NCI-H2029 (cell line): ENCODE data around the gene MMP15.

Experiments used
- DNase-seq: peaks from one replicate; lab custom pipeline; 2025; lab: John Stamatoyannopoulos, UW

MMP15 gene

DNA sequence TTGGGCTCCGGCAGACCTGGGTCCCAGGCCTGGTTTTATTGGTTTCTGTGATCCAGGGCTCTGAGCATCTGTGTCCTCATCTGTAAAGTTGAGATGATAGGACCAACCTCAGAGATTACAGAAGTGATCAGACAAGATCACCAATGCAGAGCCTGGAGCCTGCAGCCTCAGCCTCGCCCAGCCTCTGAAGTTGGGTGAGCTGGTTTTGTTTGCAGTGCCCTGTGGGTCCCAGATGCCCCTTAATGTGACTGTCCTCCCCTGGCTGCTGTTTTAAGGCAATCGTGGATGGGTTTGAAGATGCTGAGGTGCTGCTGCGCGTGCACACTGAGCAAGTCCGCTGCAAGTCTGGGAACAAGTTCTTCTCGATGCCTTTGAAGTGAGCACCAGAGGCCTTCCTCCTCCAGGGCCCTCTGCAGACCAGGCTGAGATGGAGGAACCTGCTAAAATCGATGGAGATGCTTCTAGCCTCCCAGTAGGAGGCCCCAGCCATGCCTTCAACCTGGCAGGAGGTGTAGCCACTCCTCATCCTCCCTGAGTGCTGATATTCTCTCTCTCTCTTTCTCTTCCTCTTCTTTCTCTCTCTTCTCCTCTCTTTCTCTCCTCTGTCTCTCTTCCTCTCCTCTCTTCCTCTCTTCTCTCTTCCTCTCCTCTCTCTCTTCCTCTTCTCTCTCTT is 5.6 kb upstream of the MMP15 start:
- DNase-seq: no peak

DNA sequence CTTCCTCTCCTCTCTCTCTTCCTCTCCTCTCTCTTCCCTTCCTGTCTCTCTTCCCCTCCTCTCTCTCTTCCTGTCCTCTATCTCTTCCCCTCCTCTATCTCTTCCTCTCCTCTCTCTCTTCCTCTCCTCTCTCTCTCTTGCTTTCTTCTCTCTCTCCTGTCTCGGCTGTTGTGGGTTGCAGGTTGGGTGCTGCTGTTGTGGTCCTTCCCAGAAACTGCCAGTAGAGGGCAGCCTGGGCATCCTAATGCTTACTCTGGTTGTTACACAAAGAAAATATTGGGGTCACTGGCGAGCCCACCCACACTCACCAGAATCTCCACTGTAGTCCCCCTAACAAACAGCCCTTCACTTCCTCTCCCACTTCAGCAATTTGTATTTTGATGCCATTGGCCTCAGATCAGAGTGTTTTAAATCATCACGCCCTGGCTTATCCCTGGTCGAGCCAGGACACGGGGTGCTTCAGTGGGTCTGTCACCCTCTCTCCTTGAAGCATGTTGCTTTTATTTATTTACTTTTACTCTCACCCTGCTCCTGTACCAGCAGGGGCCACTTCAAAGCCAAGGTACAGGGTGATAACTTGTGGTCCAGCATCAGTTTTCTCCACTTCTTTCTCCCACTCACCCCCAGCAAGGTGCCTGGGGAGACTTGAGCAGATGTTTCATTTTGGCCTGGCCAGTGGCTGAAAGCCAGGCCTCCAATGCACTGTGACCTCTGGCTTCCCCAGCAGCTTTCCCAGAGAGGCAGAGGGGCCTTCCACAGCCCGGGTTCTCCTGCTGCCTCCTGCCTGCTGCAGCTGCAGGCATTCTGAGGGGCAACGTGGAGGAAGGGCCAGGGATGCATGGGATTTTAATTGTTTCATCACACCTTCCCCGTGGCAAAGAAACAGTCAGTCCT is 4.7 kb upstream of the MMP15 start:
- no peak for DNase-seq

GRCh38 chr16:58021661-58022551 is 3.6 kb upstream of the MMP15 start:
- no peak for DNase-seq

- DNase-seq: peak; percentile 76
Observed at GRCh38 chr16:58022601-58023371, 2.8 kb upstream of the MMP15 start.

GRCh38 chr16:58024486-58025350 is 836 bp upstream of the MMP15 start:
- DNase-seq: peak; percentile 24

DNA sequence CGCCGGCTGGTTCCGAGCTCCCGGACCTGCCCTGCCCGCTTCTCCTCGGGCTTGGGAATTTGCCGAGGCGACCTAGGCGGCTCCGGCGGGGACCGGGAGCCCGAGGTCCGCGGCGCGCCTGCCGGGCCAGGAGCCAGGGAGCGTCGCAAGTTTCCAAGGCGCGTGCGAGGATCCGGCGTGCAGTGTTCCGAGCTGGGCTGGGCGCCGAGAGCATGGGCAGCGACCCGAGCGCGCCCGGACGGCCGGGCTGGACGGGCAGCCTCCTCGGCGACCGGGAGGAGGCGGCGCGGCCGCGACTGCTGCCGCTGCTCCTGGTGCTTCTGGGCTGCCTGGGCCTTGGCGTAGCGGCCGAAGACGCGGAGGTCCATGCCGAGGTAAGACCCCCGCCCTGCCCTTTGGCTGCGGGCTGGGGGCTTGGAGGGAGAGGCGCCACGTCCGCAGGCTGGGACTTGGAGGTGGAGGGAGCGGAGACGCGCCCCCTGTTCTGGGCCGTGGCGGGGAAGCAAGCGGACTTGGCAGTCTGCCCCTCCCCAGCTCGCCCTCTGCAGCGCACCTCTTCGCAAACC is 668 bp downstream of the MMP15 start:
- DNase-seq: no peak

GRCh38 chr16:58026705-58027160 is 1.2 kb downstream of the MMP15 start:
- DNase-seq: no peak

- peak; percentile 30 for DNase-seq
Observed at GRCh38 chr16:58027161-58027915, 1.8 kb downstream of the MMP15 start.

DNA sequence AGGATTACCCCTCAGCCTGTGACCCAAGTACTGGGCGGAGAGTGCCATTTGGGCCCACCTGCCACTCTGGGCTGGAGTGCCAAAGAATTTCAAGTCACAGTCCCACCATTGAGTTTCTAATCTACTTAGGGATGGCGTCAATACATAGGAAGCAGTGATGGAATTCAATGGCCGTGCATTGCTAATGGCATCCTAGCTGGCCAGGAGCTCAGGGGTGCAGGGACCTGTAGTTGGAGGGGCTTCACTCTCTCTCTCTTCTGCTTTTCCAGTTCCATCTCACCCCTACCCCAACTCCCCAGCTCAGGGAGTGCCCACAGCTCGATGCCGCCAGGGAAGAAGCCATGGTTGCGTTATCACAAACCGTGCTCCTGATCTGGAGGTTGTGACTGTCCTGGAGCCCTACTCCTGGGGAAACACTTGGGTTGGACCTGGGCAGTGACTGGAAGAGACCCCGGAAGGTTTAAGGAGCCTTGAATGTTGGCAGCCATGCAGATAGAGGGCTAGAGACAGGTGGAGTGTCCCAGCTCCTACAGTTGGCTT is 2.4 kb downstream of the MMP15 start:
- no peak for DNase-seq

GRCh38 chr16:58028541-58029070 is 3.1 kb downstream of the MMP15 start:
- no peak for DNase-seq

GRCh38 chr16:58029410-58029809 is 3.9 kb downstream of the MMP15 start:
- DNase-seq: no peak

DNA sequence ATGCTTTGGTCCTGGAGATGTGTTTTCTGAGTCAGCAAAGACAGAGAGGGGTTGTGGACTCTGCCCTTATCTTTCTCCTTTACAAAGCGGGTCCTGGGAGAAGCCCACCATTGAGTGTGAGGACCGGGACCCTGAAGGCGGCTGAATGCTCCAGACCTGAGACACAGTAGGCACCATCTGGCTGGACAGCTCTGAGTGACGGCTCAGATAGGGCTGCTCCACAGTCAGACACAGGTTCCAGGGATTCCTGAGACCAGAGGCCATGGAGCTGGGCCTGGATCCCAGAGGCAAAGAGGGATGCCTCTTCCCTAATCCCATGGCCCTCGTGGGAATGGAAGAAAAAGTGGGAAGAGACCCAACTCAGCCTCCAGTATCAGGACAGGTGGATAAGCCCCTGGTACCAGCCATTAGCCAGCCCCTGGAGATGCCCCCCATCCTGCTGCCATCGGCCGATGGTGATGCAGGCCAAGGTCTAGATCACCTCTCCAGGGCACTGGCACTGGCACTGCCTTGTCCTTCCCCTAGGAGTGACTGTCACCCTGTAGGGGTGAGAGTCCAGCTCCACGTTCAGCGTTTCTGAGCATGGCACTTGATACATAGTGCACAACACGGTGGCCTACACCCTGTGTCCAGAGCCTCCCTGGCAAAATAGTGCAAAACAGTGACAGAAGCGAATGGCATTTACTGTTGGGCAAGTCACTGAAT is 4.7 kb downstream of the MMP15 start:
- no peak for DNase-seq

- no peak for DNase-seq
Observed at GRCh38 chr16:58031016-58031800, 5.7 kb downstream of the MMP15 start.

DNA sequence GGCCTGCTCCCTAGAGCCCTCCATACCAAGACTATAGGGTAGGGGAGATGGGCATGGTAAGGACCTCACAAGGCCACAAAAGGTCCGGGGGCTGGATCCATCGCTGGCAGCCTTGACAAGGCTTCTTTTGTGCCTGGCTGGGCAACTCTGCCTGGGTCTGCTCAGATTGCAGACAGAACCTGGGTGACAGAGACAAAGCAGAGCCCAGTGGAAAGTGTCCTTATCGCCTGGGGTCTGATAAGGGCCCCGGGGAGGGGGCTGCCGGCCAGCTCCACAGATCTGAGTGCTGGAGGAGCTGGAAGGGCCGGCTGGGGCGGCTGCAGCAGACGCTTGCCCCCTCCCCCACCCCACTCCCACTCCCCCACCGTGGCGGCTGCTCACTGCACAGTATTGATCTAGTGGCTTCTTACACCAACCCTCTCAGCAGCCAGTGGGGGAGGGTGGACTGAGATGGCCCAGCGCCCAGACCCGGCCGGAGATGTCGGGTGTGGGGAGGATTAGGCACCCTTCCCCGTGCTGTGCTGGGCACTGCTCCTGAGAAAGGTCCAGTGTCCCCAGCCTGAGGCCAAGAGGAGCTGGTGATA is 7.2 kb downstream of the MMP15 start:
- DNase-seq: no peak

DNA sequence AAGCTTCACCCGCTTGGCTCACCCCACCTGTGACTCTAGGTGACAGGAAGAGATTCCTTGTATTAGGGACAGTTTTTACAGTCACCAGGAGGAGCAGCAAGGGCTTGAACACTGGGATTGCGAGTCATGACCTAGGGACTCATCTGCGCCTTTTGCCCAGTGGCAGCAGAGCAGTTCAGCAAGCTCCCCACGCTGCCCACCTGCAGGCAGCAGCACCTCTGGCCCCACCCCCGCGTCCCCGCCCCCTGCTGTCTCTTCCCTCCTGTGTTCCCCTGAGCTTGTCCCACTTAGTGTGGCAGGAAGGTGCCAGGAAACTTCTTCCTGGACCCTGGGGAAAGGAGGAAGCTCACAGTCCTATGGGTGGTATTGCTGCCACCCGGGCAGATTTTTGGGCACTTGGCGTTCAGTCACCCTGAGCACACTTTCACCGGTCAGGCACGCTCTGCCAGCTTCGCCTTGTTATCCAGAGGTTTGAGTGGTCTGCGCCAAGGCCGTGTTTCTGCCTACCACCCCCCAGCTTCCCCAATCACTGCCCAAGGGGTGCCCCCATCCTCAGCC is 8.7 kb downstream of the MMP15 start:
- DNase-seq: no peak

DNA sequence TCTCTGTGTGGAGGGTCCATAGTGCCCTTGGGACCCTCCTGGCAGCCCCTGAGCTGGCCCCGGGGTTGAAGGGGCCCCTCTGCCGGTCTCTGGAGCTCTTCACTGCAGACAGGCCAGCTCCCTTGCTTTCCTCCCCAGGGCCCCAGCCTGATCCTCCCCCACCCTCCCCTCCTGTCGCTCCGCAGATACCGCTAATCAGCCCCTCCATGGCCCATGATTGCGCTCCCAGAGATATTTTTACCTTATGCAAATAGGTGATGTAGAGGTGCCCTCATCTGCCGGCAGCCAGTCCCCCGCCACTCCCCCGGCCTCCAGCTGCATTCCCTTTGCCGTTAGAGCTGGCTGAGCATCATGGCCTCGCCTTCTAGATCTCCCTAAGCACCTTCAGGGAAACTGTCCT is 9.2 kb downstream of the MMP15 start:
- DNase-seq: no peak
